Testis (tissue), 2 donors: ENCODE measurements around the gene SNRNP40.

ENCODE experiments used
- CTCF ChIP-seq, 3 experiments: fragments of 450-650 bp in 2 of 3; fragments of 200-600 bp in 1 of 3; sonication (generic) in 1 of 3; IDR thresholded peaks; one replicate each; pipeline ENCODE4 v1.5.1; 2016 to 2019; ENCODE audit warnings: antibody characterized with exemption in 3 of 3, mild to moderate bottlenecking in 2 of 3, moderate library complexity in 1 of 3
- POLR2A ChIP-seq: fragments of 450-650 bp; IDR thresholded peaks from one replicate; pipeline ENCODE4 v1.6.1; 2017; ENCODE audit warnings: antibody characterized with exemption, mild to moderate bottlenecking, moderate library complexity

- TF ChIP-seq CTCF (IDR thresholded peaks at IDR 0.05) (no peak), POLR2A (no peak)
Measured at GRCh38 chr1:31216016-31216415, 80.6 kb downstream of the SNRNP40 start.
